ENCODE results near the gene PHF21B.

GRCh38 chr22:45000330-45000729 lies 9.5 kb downstream of the PHF21B start:
- no peak for TF ChIP-seq EZH2phosphoT487 (IDR thresholded peaks at IDR 0.05; ENCODE audit: unreplicated experiment)
- TF ChIP-seq, protein P1, sequence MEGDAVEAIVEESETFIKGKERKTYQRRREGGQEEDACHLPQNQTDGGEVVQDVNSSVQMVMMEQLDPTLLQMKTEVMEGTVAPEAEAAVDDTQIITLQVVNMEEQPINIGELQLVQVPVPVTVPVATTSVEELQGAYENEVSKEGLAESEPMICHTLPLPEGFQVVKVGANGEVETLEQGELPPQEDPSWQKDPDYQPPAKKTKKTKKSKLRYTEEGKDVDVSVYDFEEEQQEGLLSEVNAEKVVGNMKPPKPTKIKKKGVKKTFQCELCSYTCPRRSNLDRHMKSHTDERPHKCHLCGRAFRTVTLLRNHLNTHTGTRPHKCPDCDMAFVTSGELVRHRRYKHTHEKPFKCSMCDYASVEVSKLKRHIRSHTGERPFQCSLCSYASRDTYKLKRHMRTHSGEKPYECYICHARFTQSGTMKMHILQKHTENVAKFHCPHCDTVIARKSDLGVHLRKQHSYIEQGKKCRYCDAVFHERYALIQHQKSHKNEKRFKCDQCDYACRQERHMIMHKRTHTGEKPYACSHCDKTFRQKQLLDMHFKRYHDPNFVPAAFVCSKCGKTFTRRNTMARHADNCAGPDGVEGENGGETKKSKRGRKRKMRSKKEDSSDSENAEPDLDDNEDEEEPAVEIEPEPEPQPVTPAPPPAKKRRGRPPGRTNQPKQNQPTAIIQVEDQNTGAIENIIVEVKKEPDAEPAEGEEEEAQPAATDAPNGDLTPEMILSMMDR (conservative IDR thresholded peaks at IDR 0.05; ENCODE audit: low read depth in 2 of 2): no peak
- TF ChIP-seq EZH2 (IDR thresholded peaks at IDR 0.05; ENCODE audit: low read depth, unreplicated experiment): no peak
- TF ChIP-seq POLR2AphosphoS5 (IDR thresholded peaks at IDR 0.05; ENCODE audit: low read depth): no peak
- TF ChIP-seq, protein P2, sequence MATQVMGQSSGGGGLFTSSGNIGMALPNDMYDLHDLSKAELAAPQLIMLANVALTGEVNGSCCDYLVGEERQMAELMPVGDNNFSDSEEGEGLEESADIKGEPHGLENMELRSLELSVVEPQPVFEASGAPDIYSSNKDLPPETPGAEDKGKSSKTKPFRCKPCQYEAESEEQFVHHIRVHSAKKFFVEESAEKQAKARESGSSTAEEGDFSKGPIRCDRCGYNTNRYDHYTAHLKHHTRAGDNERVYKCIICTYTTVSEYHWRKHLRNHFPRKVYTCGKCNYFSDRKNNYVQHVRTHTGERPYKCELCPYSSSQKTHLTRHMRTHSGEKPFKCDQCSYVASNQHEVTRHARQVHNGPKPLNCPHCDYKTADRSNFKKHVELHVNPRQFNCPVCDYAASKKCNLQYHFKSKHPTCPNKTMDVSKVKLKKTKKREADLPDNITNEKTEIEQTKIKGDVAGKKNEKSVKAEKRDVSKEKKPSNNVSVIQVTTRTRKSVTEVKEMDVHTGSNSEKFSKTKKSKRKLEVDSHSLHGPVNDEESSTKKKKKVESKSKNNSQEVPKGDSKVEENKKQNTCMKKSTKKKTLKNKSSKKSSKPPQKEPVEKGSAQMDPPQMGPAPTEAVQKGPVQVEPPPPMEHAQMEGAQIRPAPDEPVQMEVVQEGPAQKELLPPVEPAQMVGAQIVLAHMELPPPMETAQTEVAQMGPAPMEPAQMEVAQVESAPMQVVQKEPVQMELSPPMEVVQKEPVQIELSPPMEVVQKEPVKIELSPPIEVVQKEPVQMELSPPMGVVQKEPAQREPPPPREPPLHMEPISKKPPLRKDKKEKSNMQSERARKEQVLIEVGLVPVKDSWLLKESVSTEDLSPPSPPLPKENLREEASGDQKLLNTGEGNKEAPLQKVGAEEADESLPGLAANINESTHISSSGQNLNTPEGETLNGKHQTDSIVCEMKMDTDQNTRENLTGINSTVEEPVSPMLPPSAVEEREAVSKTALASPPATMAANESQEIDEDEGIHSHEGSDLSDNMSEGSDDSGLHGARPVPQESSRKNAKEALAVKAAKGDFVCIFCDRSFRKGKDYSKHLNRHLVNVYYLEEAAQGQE (IDR thresholded peaks at IDR 0.05; ENCODE audit: unreplicated experiment): no peak
- no peak for TF ChIP-seq NANOG (IDR thresholded peaks at IDR 0.05; ENCODE audit: borderline replicate concordance)
- TF ChIP-seq ZNF331 (CRISPR knock-in tag; IDR thresholded peaks at IDR 0.05; ENCODE audit: low read depth): no peak
